HPDE6-E6E7 (cell line): ENCODE measurements around the gene OSBPL8.
A peak's percentile ranks its signal among the peaks of the same experiment; 100 is the strongest.
"Not testable (repeated sequence)": the region's sequence is repeated elsewhere in the genome, so short reads cannot be mapped to it uniquely, and the experiment has no call there.

Experiments used
- DNase-seq: peaks from one replicate; pipeline ENCODE4 v3.0.0; 2011; ENCODE audit warnings: missing footprints; ENCODE audit errors: extremely low spot score

OSBPL8 gene

DNA sequence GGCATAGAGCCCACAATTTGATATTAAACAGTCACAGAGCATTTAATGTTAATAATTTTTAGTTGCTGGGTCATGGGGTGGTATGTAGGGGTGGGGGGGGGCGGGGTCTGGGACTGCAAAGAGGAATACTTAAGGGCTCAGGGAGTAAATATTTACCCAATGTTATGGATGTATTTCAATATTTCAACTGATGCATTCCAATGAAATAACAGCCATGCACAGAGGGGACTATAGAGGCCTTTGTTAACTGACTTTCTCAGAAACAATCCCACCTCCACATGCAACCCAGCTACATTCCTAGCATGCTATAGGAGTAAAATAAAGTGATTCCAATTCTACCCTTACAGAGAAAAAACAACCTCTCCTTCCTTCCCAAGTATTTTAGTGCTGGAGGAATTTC lies 203.5 kb downstream of the OSBPL8 start:
- no peak for DNase-seq

GRCh38 chr12:76348079-76348901 lies 211.3 kb downstream of the OSBPL8 start, which contains the start of gene BBS10:
BBS10 (minus strand) TSS chr12:76348415; CDS start chr12:76348358, 57 bp downstream.
- DNase-seq, result peak; percentile 91

DNA sequence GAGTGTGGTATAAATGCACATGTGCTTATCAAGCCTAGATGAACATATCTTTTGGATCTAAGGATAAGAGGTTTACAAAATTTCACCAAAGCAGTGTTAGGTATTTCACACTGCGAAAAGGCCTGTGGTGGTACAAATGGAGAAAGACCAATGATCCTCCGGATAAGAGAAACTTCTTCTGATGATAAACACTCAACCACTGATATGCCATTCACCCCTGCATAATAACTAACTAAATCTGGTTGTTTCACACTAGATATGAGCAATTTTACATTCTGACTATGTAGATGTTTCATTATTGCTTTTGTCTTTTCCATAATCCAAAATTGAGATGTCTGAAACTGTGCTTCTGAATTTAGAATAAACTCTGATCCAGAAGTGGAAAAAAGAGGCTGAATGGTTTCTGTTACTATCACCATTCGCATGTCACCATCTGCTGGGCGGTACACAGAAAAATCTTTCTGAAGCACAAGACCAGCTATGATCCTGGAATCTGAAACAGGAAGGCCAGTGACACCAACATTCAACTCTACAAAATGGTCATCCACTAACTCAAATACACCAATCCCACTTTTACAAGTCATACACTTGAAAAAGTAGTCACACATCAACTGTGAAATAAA lies 212.7 kb downstream of the OSBPL8 start:
- peak; percentile 34 for DNase-seq

DNA sequence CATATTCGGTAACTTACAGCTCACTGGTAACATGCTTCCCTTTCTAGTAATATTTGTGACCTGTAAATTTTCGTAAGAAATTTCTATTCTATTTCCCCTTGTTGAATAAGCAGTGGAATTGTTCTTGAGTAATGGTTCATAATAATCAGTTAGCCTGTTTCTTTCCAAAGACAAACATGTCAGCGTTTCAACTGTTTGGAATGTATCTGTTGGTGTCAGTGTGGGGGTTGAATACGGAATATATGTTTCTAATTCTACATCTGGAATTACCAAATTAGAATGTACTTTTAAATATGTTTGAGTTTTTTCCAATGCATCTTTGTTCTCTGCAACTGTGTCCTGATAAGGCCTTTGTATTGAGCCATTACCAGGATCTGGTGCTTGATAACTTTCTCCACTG lies 213.3 kb downstream of the OSBPL8 start:
- no peak for DNase-seq

GRCh38 chr12:76345569-76345968 lies 214.0 kb downstream of the OSBPL8 start:
- no peak for DNase-seq

GRCh38 chr12:76341436-76342030 lies 218.0 kb downstream of the OSBPL8 start:
- no peak for DNase-seq

DNA sequence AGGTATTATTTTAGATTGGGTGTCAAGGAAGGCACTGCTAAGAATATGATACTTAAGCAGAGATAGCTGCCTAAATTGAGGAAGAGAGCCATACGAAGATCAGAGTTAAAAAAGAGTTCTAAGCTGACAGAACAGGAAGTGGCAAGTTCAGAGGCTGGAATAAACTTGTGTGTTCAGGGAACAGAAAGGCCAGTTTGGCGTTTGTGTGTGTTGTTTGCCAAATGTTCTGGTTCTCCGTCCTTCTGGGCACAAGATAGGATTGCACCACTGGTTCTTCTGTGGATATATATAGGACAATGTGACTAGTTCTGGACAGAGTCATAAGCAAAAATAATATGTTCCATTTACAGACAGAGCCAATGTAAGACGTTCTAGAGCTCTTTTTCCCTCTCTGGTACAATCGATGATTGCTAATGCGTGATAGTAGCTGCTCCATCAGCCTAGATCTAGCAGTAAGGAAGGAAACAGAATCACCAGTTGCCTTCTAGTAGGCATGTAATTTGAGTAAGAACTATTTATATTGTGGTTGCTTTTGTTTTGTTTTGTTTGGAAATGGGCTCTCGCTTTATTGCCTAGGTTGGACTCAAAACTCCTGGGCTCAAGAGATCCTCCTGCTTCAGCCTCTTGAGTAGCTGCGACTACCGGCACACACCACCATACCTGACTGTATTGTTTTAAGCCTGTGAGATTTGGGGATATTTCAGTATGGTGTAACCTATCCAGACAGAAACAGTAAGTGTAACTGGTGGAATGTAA lies 218.7 kb downstream of the OSBPL8 start:
- DNase-seq, result no peak

- DNase-seq, result no peak
Measured at GRCh38 chr12:76337583-76337982, 222.0 kb downstream of the OSBPL8 start.

DNA sequence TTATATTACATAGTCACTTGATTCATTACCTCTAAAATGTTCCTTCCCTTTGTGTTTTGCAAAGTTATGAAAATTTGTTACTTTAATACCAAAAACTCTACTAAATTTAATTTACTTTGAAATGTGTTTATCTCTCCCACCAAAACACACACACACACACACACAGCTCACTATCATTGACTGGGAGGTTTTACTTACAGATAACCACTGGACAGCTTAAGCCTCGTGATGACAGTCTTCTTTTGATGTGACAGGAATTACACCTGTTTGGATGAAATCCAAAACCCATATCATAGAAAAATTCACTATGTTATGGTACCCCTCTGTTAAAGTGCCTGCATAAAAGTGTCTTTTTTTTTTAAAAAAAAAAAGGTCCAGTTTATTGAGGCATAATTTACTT lies 227.0 kb downstream of the OSBPL8 start:
- DNase-seq, result no peak

- DNase-seq, result no peak
Measured at GRCh38 chr12:76329606-76330005, 230.0 kb downstream of the OSBPL8 start.

DNA sequence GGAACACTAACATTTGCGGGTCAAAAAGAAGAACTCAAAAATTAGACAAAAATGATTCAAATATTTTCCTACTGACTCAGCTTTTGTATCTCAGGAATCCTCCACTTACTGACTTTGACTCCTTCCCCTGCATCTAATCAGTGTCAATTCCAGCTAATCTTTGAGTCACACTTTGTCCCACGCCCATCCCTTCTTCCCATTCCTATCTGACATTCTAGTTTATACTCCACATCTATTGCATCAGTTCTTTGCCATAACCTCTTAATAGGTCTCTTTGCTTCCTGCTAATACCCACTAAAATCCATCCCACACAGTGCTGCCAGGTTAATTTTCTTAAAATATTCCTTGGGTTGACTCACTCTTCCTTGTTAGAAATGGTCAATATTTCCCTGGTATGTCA lies 230.4 kb downstream of the OSBPL8 start:
- DNase-seq, result peak; percentile 62

GRCh38 chr12:76319595-76320319 lies 239.8 kb downstream of the OSBPL8 start:
- not testable (repeated sequence) for DNase-seq

- no peak for DNase-seq
Measured at GRCh38 chr12:76318773-76319594, 240.6 kb downstream of the OSBPL8 start.

- no peak for DNase-seq
Measured at GRCh38 chr12:76317976-76318375, 241.6 kb downstream of the OSBPL8 start.

DNA sequence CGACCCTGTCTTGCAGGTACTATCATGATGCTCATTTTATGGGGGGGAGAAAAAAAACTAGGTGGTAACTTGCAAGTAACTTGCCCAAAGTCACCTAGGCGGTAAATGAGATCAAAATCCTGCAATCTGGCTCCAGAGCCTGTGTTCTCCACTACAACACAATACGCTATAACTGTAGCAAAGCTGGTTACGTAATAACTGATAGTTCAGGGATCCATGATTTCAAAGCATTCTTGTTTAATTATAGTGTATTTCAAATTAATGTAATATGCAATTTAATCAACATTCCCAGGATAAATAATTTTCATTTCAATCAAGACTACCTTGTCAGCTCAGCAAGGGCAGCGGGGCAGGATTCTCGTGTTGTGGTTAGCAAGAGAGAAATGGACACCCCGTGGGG lies 243.1 kb downstream of the OSBPL8 start:
- DNase-seq, result no peak

DNA sequence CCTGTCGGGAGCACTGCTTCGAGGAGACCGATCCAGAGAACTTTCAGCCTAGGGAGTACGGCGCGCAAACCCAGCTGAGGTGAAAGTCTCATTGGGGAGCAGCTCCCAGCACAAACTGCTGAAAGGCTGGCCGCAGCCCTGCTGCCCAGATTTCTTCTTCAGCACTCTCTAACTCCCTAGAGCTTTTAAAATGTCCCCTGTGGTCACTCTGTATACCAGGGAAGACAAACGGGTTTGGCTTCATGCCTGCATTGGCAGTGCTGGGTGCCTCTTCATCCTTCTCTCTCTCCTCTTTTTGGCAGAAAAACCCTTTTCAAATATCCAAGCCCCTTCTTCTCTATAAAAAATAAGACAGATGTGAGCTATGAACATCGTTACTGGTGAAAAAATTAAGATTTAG lies 246.3 kb downstream of the OSBPL8 start:
- no peak for DNase-seq

DNA sequence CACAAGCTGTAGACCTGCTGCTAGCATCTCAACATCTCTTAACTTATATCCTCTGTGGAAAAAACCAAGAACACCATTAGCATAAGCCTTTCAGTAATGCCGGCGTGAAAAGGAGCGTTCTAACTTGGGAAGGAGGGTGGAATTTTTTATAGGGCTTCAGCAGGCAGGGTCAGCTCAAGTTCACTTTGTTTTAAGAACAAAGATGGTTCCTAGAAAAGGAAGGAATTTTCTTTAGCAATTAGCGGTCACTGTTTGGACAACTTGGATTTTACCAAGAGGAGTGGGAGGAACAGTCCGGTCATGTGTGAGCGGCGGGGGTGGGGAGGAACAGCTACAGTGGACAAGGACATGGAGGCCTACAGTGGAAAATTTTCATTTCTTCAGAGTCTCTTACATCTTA lies 247.3 kb downstream of the OSBPL8 start:
- DNase-seq, result no peak

DNA sequence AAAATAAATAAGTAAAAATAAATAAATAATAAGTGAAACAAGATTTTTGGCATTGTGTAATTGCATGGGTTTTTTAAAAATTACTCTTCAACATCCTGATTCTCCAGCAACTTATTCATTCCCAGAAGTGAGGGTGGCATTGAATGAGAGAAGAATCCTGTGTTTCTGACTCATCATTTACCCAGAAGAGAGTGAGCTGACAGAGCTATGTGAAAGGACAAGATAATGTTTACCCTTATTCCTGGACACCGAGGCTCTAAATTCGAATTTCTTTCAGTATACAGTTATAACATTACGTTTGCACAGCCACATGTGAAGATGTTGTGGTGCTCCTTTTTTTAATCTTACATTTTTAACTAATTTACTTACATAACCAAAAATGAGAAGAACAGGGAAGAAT lies 247.8 kb downstream of the OSBPL8 start:
- no peak for DNase-seq

DNA sequence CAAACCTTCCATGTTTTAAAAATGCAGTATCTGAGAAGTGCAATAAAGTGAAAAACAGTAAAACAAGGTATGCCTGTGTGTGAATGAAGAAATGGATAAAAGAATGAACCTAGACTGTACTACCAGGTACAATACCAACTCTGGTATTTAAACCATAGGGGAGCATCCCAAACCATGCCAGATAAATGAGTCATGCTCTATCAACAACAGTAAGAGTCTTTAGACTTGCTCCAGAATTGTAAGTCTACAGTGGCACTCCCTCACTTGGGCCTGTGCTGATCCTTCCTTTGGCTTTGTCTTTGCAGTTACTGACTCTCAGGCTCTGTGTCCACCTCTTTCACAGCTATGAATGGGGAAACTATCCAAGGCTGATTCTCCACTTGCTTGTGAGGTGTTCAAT lies 249.5 kb downstream of the OSBPL8 start:
- peak; percentile 32 for DNase-seq

DNA sequence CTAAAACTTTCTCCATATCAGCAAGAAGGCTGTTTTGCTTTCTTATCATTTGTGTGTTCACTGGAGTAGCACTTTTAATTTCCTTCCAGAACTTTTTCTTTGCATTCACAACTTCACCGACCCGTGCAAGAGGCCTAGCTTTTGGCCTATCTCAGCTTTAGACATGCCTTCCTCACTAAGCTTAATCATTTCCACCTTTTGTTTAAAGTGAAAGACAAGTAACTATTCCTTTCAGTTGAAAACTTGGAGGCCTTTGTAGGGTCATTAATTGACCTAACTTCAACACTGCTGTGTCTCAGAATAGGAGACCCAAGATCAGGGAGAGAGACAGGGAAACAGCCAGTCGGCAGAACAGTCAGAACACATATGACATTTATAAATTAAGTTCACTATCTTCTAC lies 250.7 kb downstream of the OSBPL8 start:
- no peak for DNase-seq

GRCh38 chr12:76307083-76307482 lies 252.5 kb downstream of the OSBPL8 start:
- DNase-seq, result no peak
